HG03565 (cell line): ENCODE data around the gene UPK1B.
"Not testable (repeated sequence)": the region's sequence is repeated elsewhere in the genome, so short reads cannot be mapped to it uniquely, and the experiment has no call there.

Experiments used
- ATAC-seq: cut with Tn5 transposase; IDR thresholded peaks from one replicate; pipeline ENCODE4 v1.9.1; 2021; ENCODE audit warnings: mild to moderate bottlenecking, moderate library complexity; ENCODE audit not compliant: unreplicated experiment

The UPK1B gene

DNA sequence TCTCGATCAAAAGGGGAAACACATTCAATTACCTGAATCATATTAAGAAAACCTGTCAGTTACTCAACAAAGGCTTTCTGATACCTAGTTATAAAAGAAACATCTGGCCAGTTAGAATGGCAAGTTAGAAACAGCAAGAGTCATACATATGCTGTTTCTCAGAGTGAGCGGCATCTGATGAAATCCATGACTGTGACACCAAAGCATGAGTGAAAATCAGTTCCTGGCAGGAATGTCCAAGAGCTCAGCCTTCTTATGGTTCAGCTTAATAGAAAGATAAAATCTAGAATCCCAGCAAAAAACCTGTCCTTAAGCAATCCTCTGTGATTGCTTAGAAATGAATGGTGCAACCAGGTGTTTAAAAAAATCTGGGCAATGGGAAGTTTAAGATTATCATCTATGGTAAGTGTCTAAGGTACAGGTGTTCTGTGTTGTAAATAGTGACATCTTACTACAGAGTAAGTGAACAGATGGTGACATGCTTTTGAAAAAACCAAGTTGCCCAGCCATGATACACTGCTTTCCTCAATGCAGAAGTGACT is 48.5 kb downstream of the UPK1B start:
- ATAC-seq = no peak

GRCh38 chr3:119222391-119222790 is 49.0 kb downstream of the UPK1B start:
- no peak for ATAC-seq

DNA sequence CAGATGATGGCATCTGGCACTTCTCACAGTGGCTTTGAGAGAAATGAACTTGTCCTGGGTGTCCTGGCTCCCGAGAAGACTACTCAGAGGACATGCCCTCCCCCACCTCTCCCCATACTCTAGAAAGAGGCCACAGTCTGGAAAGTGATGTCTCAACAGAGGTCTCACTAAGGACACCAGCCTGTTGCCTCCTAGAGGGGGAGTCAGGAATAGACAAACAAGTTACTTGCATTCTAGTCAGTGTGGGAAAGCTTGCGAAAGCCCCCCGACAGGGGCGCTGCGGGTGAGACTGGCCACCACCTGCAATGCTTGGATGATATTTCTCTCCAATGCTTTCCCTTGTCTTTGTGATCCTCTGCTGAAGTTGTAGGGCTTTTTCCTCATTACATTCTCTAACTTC is 50.1 kb downstream of the UPK1B start:
- no peak for ATAC-seq

DNA sequence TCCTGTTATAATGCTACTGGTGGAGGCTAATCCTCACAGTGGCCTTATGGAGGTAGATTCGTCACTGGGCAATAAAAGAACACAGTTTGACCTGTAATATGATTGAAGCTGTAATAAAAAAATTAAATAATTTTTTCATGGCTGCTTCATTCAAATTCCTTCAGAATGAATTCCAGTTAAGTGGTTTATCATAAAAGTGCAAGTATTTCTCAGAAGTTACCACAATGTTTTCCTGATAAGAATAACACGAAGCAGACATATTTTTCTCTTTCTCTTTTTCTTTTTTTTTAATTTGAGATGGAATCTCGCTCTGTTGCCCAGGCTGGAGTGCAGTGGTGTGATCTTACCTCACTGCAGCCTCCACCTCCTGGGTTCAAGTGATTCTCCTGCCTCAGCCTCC is 51.7 kb downstream of the UPK1B start:
- ATAC-seq = no peak

DNA sequence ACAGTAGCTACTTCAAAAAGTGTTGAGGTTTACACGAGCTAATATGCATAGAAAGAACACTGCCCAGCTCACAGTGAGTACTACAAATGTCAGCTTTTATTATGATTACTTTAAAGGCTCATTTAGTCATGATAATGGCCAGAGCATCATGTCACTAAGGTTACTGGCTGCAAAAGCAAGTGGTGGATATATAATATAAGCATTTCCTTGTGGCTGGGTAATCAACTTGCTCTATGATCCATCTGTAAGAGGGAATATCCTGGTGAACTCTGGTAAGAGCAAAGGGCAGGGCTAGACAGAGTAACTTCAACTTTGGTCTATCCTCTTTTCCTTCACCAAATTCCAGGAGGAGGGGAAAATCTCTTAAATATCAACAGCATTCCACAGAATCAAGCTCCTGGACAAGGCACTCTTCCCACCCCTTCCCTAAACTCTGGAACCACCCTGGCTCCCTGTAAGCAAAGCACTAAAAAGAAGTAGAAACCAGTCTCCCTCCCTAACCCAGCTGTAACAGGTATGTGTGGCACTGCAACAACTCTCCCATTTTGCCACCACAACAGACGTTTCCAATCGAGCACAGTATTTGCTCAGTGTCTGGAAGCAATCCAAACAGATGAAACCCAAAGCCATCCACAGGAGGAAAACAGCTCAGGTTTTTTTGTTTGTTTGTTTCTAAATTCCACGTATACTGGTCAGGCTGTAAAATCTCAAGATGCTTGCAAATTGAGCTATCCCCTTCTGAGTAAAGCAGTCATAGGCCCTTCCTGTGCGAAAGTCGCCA is 53.9 kb downstream of the UPK1B start:
- no peak for ATAC-seq

- no peak for ATAC-seq
Observed at GRCh38 chr3:119228373-119229145, 55.2 kb downstream of the UPK1B start.

DNA sequence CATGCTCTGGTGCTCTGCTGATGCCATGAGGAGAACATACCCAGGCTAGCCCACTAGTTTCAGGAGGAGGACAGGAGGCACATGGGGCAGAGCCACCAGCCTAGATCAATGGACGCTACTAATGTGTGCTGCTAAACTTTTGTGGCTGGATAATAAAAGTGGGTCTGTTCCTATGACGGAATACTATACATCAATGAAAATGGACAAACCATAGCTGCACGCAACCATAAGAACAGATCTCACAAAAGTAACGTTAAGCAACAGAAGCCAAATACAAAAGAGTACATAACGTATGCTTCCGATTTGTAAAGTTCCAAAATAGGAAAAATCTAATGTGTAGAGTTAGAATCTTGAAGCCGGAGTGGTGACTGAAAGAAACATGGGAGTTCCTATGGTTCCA is 55.8 kb downstream of the UPK1B start:
- no peak for ATAC-seq

DNA sequence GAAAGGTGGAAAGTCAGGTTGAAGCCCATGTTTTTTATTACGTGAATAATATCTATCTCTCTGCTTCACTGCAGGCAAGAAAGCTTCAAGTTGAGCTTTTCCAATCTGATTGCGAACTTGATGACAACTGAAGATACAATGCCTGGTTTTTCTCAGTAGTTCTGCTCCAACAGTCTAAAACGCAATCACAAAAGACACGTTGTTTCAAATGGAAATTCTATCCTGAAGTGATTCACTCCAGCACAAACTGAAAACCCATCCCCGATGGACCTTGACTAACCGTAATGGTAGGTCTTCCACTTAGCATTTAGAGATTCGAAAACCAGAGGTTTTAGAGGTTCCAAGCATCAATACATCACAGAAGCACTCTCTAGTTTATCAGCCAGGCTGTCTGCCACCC is 56.7 kb downstream of the UPK1B start:
- ATAC-seq = no peak

GRCh38 chr3:119230745-119231144 is 57.3 kb downstream of the UPK1B start:
- no peak for ATAC-seq

DNA sequence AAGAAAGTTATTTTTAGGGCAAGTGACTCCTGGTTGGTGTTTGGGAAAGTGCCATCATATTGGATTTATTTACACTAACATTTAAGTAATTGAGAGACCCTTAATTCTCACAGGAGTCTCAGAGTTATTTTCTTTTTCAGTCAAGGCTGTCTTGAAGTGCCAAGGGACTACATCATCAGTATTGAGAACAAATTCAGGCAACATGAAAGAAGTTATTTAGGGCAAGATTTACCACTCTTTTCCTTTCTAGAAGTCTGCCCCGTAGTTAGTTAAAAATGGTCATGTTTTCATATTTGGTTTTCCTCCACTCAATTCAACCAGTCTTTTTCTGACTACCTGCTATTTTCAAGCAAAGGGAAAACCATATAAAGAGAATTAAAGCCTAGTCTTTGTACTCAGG is 61.2 kb downstream of the UPK1B start:
- ATAC-seq = no peak

DNA sequence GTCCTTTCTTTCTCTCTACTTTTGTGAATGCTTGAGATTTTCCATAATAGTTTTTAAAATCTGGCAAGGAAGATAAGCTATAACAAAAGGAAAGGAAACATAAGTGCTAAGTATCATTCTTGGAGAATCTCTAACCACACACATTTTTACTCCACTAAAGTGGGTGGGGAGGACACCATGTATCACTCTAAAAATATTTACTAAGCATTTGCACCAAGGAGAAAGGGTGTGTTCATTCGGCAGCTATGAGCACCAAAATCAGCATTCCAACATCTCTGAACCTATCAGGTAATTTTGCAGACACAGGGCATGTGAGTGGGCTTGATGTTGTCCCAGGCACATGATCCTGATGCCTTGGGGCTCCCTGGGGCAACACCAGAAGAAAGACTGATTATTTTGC is 61.8 kb downstream of the UPK1B start:
- ATAC-seq = no peak

DNA sequence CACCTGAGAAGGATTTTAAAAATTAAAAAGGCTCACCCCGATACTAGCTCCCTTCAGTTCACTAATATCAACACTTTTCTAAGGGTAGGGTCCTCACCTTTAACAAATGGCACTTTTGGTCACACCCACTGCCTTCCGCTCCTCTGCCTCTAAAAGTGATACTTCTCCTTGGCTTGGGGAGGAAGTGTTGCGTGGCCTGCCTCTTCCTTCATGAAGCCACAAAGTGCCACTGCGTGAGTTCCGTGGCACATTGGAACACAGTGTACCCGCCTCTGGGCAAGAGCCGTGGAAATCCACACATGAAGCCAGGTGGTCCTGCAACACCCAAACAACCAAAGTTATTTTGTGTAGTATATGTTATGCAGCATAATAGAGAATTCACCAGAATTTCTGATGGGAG is 63.4 kb downstream of the UPK1B start:
- ATAC-seq = no peak

DNA sequence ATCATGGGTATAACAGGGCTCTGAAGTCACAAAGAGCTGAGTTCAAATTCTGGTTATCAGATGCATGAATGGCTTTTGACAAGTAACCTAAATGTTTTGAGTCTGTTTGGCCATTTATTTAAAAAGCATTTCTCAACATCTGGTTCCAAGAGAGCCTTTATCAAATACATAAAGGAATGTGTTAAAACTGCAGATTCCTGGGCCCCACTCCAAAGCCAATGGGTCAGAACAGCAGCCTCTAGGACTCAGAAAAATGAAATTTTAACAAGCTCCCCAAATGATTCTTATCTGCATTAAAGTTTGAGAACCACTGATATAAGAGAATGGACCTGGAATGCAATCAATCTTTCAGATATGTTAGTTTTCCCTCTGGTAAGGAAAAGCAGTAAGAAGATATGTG is 63.9 kb downstream of the UPK1B start:
- ATAC-seq = no peak

- no peak for ATAC-seq
Observed at GRCh38 chr3:119238363-119238762, 65.0 kb downstream of the UPK1B start.

GRCh38 chr3:119239206-119239820 is 65.9 kb downstream of the UPK1B start:
- ATAC-seq = no peak

DNA sequence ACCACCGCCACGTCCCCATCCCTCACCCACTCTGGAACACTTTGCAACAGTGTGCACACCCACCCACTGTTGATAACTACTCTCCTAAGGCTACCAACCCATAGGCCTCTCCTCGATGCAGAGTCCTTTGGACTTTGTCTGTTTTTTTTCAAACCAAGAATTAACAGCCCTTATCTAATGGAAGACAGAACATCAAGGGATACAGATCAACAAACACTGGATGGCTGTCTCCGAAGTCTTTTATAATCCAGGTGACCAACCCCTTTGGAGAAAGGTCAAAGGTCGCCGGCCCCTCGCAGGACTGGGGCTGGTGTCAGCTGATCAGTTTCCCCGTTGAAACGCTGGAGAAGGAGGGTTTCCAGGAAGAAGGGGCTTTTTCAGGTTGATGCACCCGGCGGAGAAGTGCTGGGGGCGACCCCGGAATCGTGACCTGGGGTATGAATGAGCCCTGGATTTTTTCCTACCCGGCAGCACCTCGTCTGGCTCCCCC is 66.7 kb downstream of the UPK1B start:
- ATAC-seq = peak; percentile 1

GRCh38 chr3:119240591-119241434 is 67.4 kb downstream of the UPK1B start, which contains the start of gene B4GALT4:
TSS of gene B4GALT4 (minus strand) at chr3:119240878. CDS start at chr3:119230099, 10,779 bp downstream.
- ATAC-seq = peak; percentile 79

GRCh38 chr3:119242387-119243057 is 69.1 kb downstream of the UPK1B start:
- ATAC-seq = not testable (repeated sequence)

- ATAC-seq = not testable (repeated sequence)
Observed at GRCh38 chr3:119243058-119243529, 69.7 kb downstream of the UPK1B start.

DNA sequence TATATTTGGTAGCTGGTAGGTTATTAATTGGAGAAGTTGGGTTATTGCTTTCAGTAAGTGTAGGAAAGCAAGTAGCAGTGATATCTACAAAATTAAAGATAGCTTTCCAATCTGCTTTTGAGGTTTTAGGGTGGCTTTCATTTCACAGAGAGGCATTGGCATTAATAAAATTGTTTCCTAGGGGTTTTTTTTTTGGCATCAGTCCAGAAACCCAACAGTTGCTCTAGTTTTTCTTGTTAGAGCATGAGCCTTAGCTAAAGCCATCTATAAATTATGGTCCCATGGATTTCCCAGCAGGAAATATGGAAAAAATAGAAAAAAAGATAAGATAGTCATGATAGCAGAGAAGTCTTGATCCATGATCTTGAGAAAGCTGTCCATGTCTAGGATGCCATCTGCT is 70.3 kb downstream of the UPK1B start:
- ATAC-seq = no peak
